ENCODE data around the gene CUEDC1.

The CUEDC1 gene

GRCh38 chr17:57915985-57916757, 39.0 kb downstream of the CUEDC1 start:
- DNase-seq (ENCODE audit: low read depth in 2 of 2), result no peak

- DNase-seq (ENCODE audit: low read depth in 2 of 2), result no peak
Observed at GRCh38 chr17:57915544-57915943, 39.7 kb downstream of the CUEDC1 start.

GRCh38 chr17:57914273-57915142, 40.7 kb downstream of the CUEDC1 start:
- no peak for DNase-seq (ENCODE audit: low read depth in 2 of 2)

GRCh38 chr17:57913575-57914272, 41.5 kb downstream of the CUEDC1 start:
- DNase-seq (ENCODE audit: low read depth in 2 of 2), result no peak

GRCh38 chr17:57911834-57912673, 43.2 kb downstream of the CUEDC1 start:
- no peak for DNase-seq (ENCODE audit: low read depth in 2 of 2)

- no peak for DNase-seq (ENCODE audit: low read depth in 2 of 2)
Observed at GRCh38 chr17:57910462-57911420, 44.5 kb downstream of the CUEDC1 start.

- no peak for DNase-seq (ENCODE audit: low read depth in 2 of 2)
Observed at GRCh38 chr17:57909551-57909950, 45.7 kb downstream of the CUEDC1 start.

GRCh38 chr17:57908278-57908677, 46.9 kb downstream of the CUEDC1 start:
- no peak for DNase-seq (ENCODE audit: low read depth in 2 of 2)

GRCh38 chr17:57906910-57907309, 48.3 kb downstream of the CUEDC1 start:
- DNase-seq (ENCODE audit: low read depth in 2 of 2), result no peak

GRCh38 chr17:57905875-57906455, 49.2 kb downstream of the CUEDC1 start:
- DNase-seq (ENCODE audit: low read depth in 2 of 2), result no peak

- no peak for DNase-seq (ENCODE audit: low read depth in 2 of 2)
Observed at GRCh38 chr17:57903961-57904360, 51.3 kb downstream of the CUEDC1 start.

- DNase-seq (ENCODE audit: low read depth in 2 of 2), result peak in 1 of 2 experiments; percentile 39
Observed at GRCh38 chr17:57902800-57903759, 52.1 kb downstream of the CUEDC1 start.

GRCh38 chr17:57902117-57902799, 53.0 kb downstream of the CUEDC1 start:
- no peak for DNase-seq (ENCODE audit: low read depth in 2 of 2)

GRCh38 chr17:57900991-57901743, 54.0 kb downstream of the CUEDC1 start:
- no peak for DNase-seq (ENCODE audit: low read depth in 2 of 2)

- DNase-seq (ENCODE audit: low read depth in 2 of 2), result no peak
Observed at GRCh38 chr17:57899822-57900221, 55.4 kb downstream of the CUEDC1 start.

- DNase-seq (ENCODE audit: low read depth in 2 of 2), result no peak
Observed at GRCh38 chr17:57899391-57899790, 55.8 kb downstream of the CUEDC1 start.

All from fibroblast of skin of left quadriceps (primary cell).